22Rv1 (cell line): Measurements from ENCODE around the gene DNHD1.

ENCODE experiments used
- CTCF ChIP-seq: fragments of 450-650 bp; IDR thresholded peaks from 2 replicates; pipeline ENCODE4 v1.5.1; 2017; ENCODE audit warnings: mild to moderate bottlenecking
- ZFX ChIP-seq: fragments of 450-650 bp; IDR thresholded peaks from 2 replicates; pipeline ENCODE4 v1.6.1; 2017; ENCODE audit warnings: antibody characterized with exemption, borderline replicate concordance

GRCh38 chr11:6488342-6488741 lies 8.7 kb upstream of the DNHD1 start:
- TF ChIP-seq CTCF (no peak), ZFX (no peak)
